GM21528 (cell line): ENCODE data around the gene FBXO15.

ENCODE experiments used
- ATAC-seq: cut with Tn5 transposase; IDR thresholded peaks from one replicate; pipeline ENCODE4 v1.9.1; 2021; ENCODE audit warnings: mild to moderate bottlenecking, moderate library complexity; ENCODE audit not compliant: unreplicated experiment, low FRiP score

FBXO15 gene

GRCh38 chr18:74116633-74117554, 30.7 kb downstream of the FBXO15 start:
- no peak for ATAC-seq

GRCh38 chr18:74115046-74115445, 32.6 kb downstream of the FBXO15 start:
- ATAC-seq, result no peak

- ATAC-seq, result no peak
Measured at GRCh38 chr18:74114116-74114515, 33.5 kb downstream of the FBXO15 start.

GRCh38 chr18:74113711-74114110, 33.9 kb downstream of the FBXO15 start:
- ATAC-seq, result no peak

GRCh38 chr18:74110976-74111375, 36.7 kb downstream of the FBXO15 start:
- ATAC-seq, result no peak

- no peak for ATAC-seq
Measured at GRCh38 chr18:74110149-74110548, 37.5 kb downstream of the FBXO15 start.

GRCh38 chr18:74108460-74108859, 39.2 kb downstream of the FBXO15 start:
- ATAC-seq, result no peak

GRCh38 chr18:74097803-74098202, 49.8 kb downstream of the FBXO15 start:
- no peak for ATAC-seq

- ATAC-seq, result no peak
Measured at GRCh38 chr18:74092922-74093321, 54.7 kb downstream of the FBXO15 start.

GRCh38 chr18:74084184-74084855, 63.3 kb downstream of the FBXO15 start:
- no peak for ATAC-seq

- no peak for ATAC-seq
Measured at GRCh38 chr18:74083557-74083952, 64.1 kb downstream of the FBXO15 start.

GRCh38 chr18:74082742-74083556, 64.7 kb downstream of the FBXO15 start:
- no peak for ATAC-seq

GRCh38 chr18:74081966-74082741, 65.5 kb downstream of the FBXO15 start:
- peak; percentile 91 for ATAC-seq

GRCh38 chr18:74078257-74078656, 69.4 kb downstream of the FBXO15 start:
- no peak for ATAC-seq

- no peak for ATAC-seq
Measured at GRCh38 chr18:74074668-74075564, 72.7 kb downstream of the FBXO15 start.

- no peak for ATAC-seq
Measured at GRCh38 chr18:74073957-74074667, 73.5 kb downstream of the FBXO15 start.

GRCh38 chr18:74069178-74070050, 78.2 kb downstream of the FBXO15 start:
- no peak for ATAC-seq

- ATAC-seq, result no peak
Measured at GRCh38 chr18:74068296-74068695, 79.3 kb downstream of the FBXO15 start.
